Neural cell (in vitro differentiated cells): ENCODE data around the gene ZNF785.

Experiments
- EP300 ChIP-seq: fragments of 450-650 bp; conservative IDR thresholded peaks from 2 replicates; pipeline ENCODE4 v1.6.1; 2014; ENCODE audit warnings: antibody characterized with exemption, mild to moderate bottlenecking, moderate library complexity; ENCODE audit not compliant: poor library complexity, severe bottlenecking
- EZH2 ChIP-seq: fragments of 200-600, 300-800 bp; shearing (Covaris generic), sonication (generic); IDR thresholded peaks from 2 replicates; pipeline ENCODE4 v1.6.1; 2014; ENCODE audit warnings: antibody characterized with exemption, low read length, borderline replicate concordance, mild to moderate bottlenecking; ENCODE audit not compliant: insufficient read depth, poor library complexity, severe bottlenecking
- POLR2AphosphoS5 ChIP-seq: IDR thresholded peaks from 2 replicates; pipeline ENCODE4 v1.6.1; 2012
- RAD21 ChIP-seq: fragments of 450-650 bp; conservative IDR thresholded peaks from 2 replicates; pipeline ENCODE4 v1.6.1; 2014; ENCODE audit warnings: antibody characterized with exemption, mild to moderate bottlenecking, moderate library complexity
- SMC3 ChIP-seq: fragments of 450-650 bp; conservative IDR thresholded peaks from 2 replicates; pipeline ENCODE4 v1.6.1; 2014; ENCODE audit warnings: antibody characterized with exemption, mild to moderate bottlenecking, moderate library complexity; ENCODE audit not compliant: poor library complexity
- TAF1 ChIP-seq: IDR thresholded peaks from 2 replicates; pipeline ENCODE4 v1.6.1; 2012; ENCODE audit warnings: low read depth
- TF ChIP-seq, protein P1 (sequence below): fragments of 450-650 bp; IDR thresholded peaks from 2 replicates; pipeline ENCODE4 v1.5.1; 2014; ENCODE audit warnings: antibody characterized with exemption, mild to moderate bottlenecking, moderate library complexity; ENCODE audit not compliant: poor library complexity, severe bottlenecking
- TF ChIP-seq, protein P2 (sequence below): IDR thresholded peaks from 2 replicates; pipeline ENCODE4 v1.6.1; 2012; ENCODE audit warnings: borderline replicate concordance

DNA sequence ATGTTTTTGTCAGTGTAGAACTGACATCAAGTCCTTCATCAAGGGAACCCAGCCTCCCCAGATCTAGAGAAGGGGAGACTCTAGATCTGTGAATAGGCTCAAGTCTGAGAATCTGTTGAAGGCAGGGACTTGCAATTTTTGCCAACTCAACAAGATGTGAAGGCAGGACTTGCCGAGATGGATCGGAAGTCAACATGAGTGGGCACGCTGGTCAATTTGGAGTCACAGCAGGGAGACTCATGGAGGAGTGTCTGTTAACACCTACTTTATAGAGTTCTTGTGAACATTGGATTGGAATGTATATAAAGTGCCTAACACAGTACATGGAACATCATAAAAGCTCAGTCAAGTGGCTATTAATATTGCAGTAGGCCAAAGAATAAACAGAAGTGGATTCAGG lies 14.7 kb upstream of the ZNF785 start:
- TF ChIP-seq, protein P1, sequence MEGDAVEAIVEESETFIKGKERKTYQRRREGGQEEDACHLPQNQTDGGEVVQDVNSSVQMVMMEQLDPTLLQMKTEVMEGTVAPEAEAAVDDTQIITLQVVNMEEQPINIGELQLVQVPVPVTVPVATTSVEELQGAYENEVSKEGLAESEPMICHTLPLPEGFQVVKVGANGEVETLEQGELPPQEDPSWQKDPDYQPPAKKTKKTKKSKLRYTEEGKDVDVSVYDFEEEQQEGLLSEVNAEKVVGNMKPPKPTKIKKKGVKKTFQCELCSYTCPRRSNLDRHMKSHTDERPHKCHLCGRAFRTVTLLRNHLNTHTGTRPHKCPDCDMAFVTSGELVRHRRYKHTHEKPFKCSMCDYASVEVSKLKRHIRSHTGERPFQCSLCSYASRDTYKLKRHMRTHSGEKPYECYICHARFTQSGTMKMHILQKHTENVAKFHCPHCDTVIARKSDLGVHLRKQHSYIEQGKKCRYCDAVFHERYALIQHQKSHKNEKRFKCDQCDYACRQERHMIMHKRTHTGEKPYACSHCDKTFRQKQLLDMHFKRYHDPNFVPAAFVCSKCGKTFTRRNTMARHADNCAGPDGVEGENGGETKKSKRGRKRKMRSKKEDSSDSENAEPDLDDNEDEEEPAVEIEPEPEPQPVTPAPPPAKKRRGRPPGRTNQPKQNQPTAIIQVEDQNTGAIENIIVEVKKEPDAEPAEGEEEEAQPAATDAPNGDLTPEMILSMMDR = no peak
- no peak for TF ChIP-seq POLR2AphosphoS5
- TF ChIP-seq SMC3 = no peak
- no peak for TF ChIP-seq EP300
- TF ChIP-seq TAF1 = no peak
- TF ChIP-seq, protein P2, sequence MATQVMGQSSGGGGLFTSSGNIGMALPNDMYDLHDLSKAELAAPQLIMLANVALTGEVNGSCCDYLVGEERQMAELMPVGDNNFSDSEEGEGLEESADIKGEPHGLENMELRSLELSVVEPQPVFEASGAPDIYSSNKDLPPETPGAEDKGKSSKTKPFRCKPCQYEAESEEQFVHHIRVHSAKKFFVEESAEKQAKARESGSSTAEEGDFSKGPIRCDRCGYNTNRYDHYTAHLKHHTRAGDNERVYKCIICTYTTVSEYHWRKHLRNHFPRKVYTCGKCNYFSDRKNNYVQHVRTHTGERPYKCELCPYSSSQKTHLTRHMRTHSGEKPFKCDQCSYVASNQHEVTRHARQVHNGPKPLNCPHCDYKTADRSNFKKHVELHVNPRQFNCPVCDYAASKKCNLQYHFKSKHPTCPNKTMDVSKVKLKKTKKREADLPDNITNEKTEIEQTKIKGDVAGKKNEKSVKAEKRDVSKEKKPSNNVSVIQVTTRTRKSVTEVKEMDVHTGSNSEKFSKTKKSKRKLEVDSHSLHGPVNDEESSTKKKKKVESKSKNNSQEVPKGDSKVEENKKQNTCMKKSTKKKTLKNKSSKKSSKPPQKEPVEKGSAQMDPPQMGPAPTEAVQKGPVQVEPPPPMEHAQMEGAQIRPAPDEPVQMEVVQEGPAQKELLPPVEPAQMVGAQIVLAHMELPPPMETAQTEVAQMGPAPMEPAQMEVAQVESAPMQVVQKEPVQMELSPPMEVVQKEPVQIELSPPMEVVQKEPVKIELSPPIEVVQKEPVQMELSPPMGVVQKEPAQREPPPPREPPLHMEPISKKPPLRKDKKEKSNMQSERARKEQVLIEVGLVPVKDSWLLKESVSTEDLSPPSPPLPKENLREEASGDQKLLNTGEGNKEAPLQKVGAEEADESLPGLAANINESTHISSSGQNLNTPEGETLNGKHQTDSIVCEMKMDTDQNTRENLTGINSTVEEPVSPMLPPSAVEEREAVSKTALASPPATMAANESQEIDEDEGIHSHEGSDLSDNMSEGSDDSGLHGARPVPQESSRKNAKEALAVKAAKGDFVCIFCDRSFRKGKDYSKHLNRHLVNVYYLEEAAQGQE = no peak
- no peak for TF ChIP-seq RAD21
- no peak for TF ChIP-seq EZH2
